ENCODE results near the gene EPB41L5. TPM values are rescaled to one million over a fixed set of nuclear protein-coding genes. Genes with fewer than 3 reads are reported as not detected.
"Not testable (repeated sequence)": the region's sequence is repeated elsewhere in the genome, so short reads cannot be mapped to it uniquely, and the experiment has no call there.

The EPB41L5 gene
- total RNA-seq, 2 experiments from 2014 or later, result 2.3 to 2.5 TPM

- CTCF ChIA-PET, result interaction anchor here (1.1 to 1.5 kb wide), 3 partner anchors 161 to 299 kb away, joined by 3 to 7 read pairs (median 4); no protein-coding TSS in a partner anchor
- Mint-ChIP-seq H3K36me3 (ENCODE audit: low read depth) (no peaks in the 10 kb centered on the region), H3K4me3 (peak overlapping the region; percentile 77), H3K27ac (no peak overlapping the region), H3K9me3 (no peaks in the 10 kb centered on the region), H3K4me1 (ENCODE audit: low read depth) (peaks cover 8% of the 10 kb centered on the region), H3K27me3 (ENCODE audit: low read depth) (no peaks in the 10 kb centered on the region)
- no peak for DNase-seq
- intact Hi-C loops (cut with micrococcal nuclease), result loop anchor here (1.0 to 5.0 kb wide), 7 partner anchors 164 to 647 kb away; partner anchors contain the start of genes C2orf76, DBI, PTPN4 and RALB
These were observed 833 bp downstream of the EPB41L5 start for GRCh38 chr2:120013597-120014223.

GRCh38 chr2:120014226-120014980 is 1.5 kb downstream of the EPB41L5 start:
- no peaks in the 10 kb centered on the region for H3K9me3 Mint-ChIP-seq
- peak overlapping the region; percentile 33 for H3K4me3 Mint-ChIP-seq
- H3K4me1 Mint-ChIP-seq (ENCODE audit: low read depth), result peaks cover 8% of the 10 kb centered on the region
- H3K36me3 Mint-ChIP-seq (ENCODE audit: low read depth), result no peaks in the 10 kb centered on the region
- H3K27ac Mint-ChIP-seq, result no peak overlapping the region
- DNase-seq, result no peak
- no peaks in the 10 kb centered on the region for H3K27me3 Mint-ChIP-seq (ENCODE audit: low read depth)
- CTCF ChIA-PET, result no interaction called here
- intact Hi-C loops (cut with micrococcal nuclease), result loop anchor here (5.0 kb wide), 1 partner anchor 317 kb away; no protein-coding TSS in a partner anchor

GRCh38 chr2:120016800-120017199 is 3.9 kb downstream of the EPB41L5 start:
- H3K9me3 Mint-ChIP-seq, result no peaks in the 10 kb centered on the region
- DNase-seq, result no peak
- intact Hi-C loops (cut with micrococcal nuclease), result no loop called here
- peaks cover 8% of the 10 kb centered on the region for H3K4me1 Mint-ChIP-seq (ENCODE audit: low read depth)
- no peaks in the 10 kb centered on the region for H3K27me3 Mint-ChIP-seq (ENCODE audit: low read depth)
- no peaks in the 10 kb centered on the region for H3K36me3 Mint-ChIP-seq (ENCODE audit: low read depth)
- no peak overlapping the region for H3K27ac Mint-ChIP-seq
- no peak overlapping the region for H3K4me3 Mint-ChIP-seq
- CTCF ChIA-PET, result no interaction called here

GRCh38 chr2:120017201-120017600 is 4.3 kb downstream of the EPB41L5 start:
- Mint-ChIP-seq H3K27ac (no peak overlapping the region), H3K4me1 (ENCODE audit: low read depth) (peaks cover 6% of the 10 kb centered on the region), H3K4me3 (no peak overlapping the region), H3K9me3 (peaks cover under 1% of the 10 kb centered on the region), H3K36me3 (ENCODE audit: low read depth) (no peaks in the 10 kb centered on the region), H3K27me3 (ENCODE audit: low read depth) (no peaks in the 10 kb centered on the region)
- intact Hi-C loops (cut with micrococcal nuclease), result no loop called here
- DNase-seq, result no peak
- CTCF ChIA-PET, result no interaction called here

GRCh38 chr2:120018549-120018948 is 5.7 kb downstream of the EPB41L5 start:
- H3K36me3 Mint-ChIP-seq (ENCODE audit: low read depth), result no peaks in the 10 kb centered on the region
- H3K27ac Mint-ChIP-seq, result no peak overlapping the region
- intact Hi-C loops (cut with micrococcal nuclease), result no loop called here
- DNase-seq, result no peak
- H3K4me1 Mint-ChIP-seq (ENCODE audit: low read depth), result peaks cover 2% of the 10 kb centered on the region
- CTCF ChIA-PET, result interaction anchor here (0.7 kb wide), 1 partner anchor 46 kb away, joined by 3 read pairs; no protein-coding TSS in a partner anchor
- H3K27me3 Mint-ChIP-seq (ENCODE audit: low read depth), result no peaks in the 10 kb centered on the region
- H3K9me3 Mint-ChIP-seq, result peaks cover 3% of the 10 kb centered on the region
- H3K4me3 Mint-ChIP-seq, result no peak overlapping the region

GRCh38 chr2:120020554-120020953 is 7.7 kb downstream of the EPB41L5 start:
- H3K4me3 Mint-ChIP-seq, result no peak overlapping the region
- H3K4me1 Mint-ChIP-seq (ENCODE audit: low read depth), result no peaks in the 10 kb centered on the region
- DNase-seq, result no peak
- CTCF ChIA-PET, result interaction anchor here (0.7 kb wide), 1 partner anchor 182 kb away, joined by 4 read pairs; no protein-coding TSS in a partner anchor
- peaks cover 10% of the 10 kb centered on the region for H3K9me3 Mint-ChIP-seq
- no peak overlapping the region for H3K27ac Mint-ChIP-seq
- no peaks in the 10 kb centered on the region for H3K27me3 Mint-ChIP-seq (ENCODE audit: low read depth)
- intact Hi-C loops (cut with micrococcal nuclease), result no loop called here
- peaks cover 11% of the 10 kb centered on the region for H3K36me3 Mint-ChIP-seq (ENCODE audit: low read depth)

- Mint-ChIP-seq H3K9me3 (peaks cover 10% of the 10 kb centered on the region), H3K36me3 (ENCODE audit: low read depth) (peaks cover 11% of the 10 kb centered on the region)
- H3K4me3 Mint-ChIP-seq; DNase-seq; CTCF ChIA-PET; intact Hi-C loops (cut with micrococcal nuclease); H3K27ac Mint-ChIP-seq; H3K27me3 Mint-ChIP-seq (ENCODE audit: low read depth); H3K4me1 Mint-ChIP-seq (ENCODE audit: low read depth): not testable (repeated sequence)
These were observed 9.6 kb downstream of the EPB41L5 start for GRCh38 chr2:120022505-120022904.

GRCh38 chr2:120026890-120027289 is 14.0 kb downstream of the EPB41L5 start:
- H3K9me3 Mint-ChIP-seq, result peaks cover 10% of the 10 kb centered on the region
- H3K36me3 Mint-ChIP-seq (ENCODE audit: low read depth), result peaks cover 11% of the 10 kb centered on the region
- no peak overlapping the region for H3K27ac Mint-ChIP-seq
- intact Hi-C loops (cut with micrococcal nuclease), result no loop called here
- no peak for DNase-seq
- H3K4me1 Mint-ChIP-seq (ENCODE audit: low read depth), result no peaks in the 10 kb centered on the region
- no peak overlapping the region for H3K4me3 Mint-ChIP-seq
- CTCF ChIA-PET, result interaction anchor here (1.1 kb wide), 1 partner anchor 20 kb away, joined by 3 read pairs; no protein-coding TSS in a partner anchor
- no peaks in the 10 kb centered on the region for H3K27me3 Mint-ChIP-seq (ENCODE audit: low read depth)

GRCh38 chr2:120028795-120029194 is 15.9 kb downstream of the EPB41L5 start:
- intact Hi-C loops (cut with micrococcal nuclease), result no loop called here
- Mint-ChIP-seq H3K4me3 (no peak overlapping the region), H3K27me3 (ENCODE audit: low read depth) (no peaks in the 10 kb centered on the region), H3K27ac (no peak overlapping the region), H3K36me3 (ENCODE audit: low read depth) (peaks cover 10% of the 10 kb centered on the region), H3K4me1 (ENCODE audit: low read depth) (no peaks in the 10 kb centered on the region), H3K9me3 (peaks cover 8% of the 10 kb centered on the region)
- CTCF ChIA-PET, result no interaction called here
- DNase-seq, result no peak

GRCh38 chr2:120029672-120030640 is 17.1 kb downstream of the EPB41L5 start:
- peaks cover 4% of the 10 kb centered on the region for H3K9me3 Mint-ChIP-seq
- no peaks in the 10 kb centered on the region for H3K4me1 Mint-ChIP-seq (ENCODE audit: low read depth)
- intact Hi-C loops (cut with micrococcal nuclease), result no loop called here
- no peak for DNase-seq
- no peak overlapping the region for H3K4me3 Mint-ChIP-seq
- CTCF ChIA-PET, result no interaction called here
- no peak overlapping the region for H3K27ac Mint-ChIP-seq
- peaks cover 3% of the 10 kb centered on the region for H3K36me3 Mint-ChIP-seq (ENCODE audit: low read depth)
- no peaks in the 10 kb centered on the region for H3K27me3 Mint-ChIP-seq (ENCODE audit: low read depth)

GRCh38 chr2:120032297-120032696 is 19.4 kb downstream of the EPB41L5 start:
- no peak overlapping the region for H3K4me3 Mint-ChIP-seq
- CTCF ChIA-PET, result interaction anchor here (0.6 kb wide), 1 partner anchor 29 kb away, joined by 4 read pairs; no protein-coding TSS in a partner anchor
- intact Hi-C loops (cut with micrococcal nuclease), result no loop called here

GRCh38 chr2:120034027-120034426 is 21.1 kb downstream of the EPB41L5 start:
- DNase-seq, result no peak
- intact Hi-C loops (cut with micrococcal nuclease), result no loop called here
- Mint-ChIP-seq H3K27me3 (ENCODE audit: low read depth) (no peaks in the 10 kb centered on the region), H3K9me3 (peaks cover 2% of the 10 kb centered on the region), H3K27ac (no peak overlapping the region), H3K4me3 (no peak overlapping the region), H3K4me1 (ENCODE audit: low read depth) (peaks cover 2% of the 10 kb centered on the region), H3K36me3 (ENCODE audit: low read depth) (no peaks in the 10 kb centered on the region)
- CTCF ChIA-PET, result no interaction called here

More at GRCh38 chr2:120032297-120032696, 19.4 kb downstream of the EPB41L5 start:
- Mint-ChIP-seq H3K9me3 (no peaks in the 10 kb centered on the region), H3K27me3 (ENCODE audit: low read depth) (no peaks in the 10 kb centered on the region), H3K27ac (no peak overlapping the region), H3K36me3 (ENCODE audit: low read depth) (no peaks in the 10 kb centered on the region), H3K4me1 (ENCODE audit: low read depth) (no peaks in the 10 kb centered on the region)
- no peak for DNase-seq
